Cardiac fibroblast (primary cell): ENCODE data around the gene DBNL.
"Not testable (repeated sequence)": the region's sequence is repeated elsewhere in the genome, so short reads cannot be mapped to it uniquely, and the experiment has no call there.

Experiments used
- DNase-seq, 2 donors: peaks; one replicate each; pipeline versions ENCODE4 v3.0.0 to v3.0.0-alpha.2; 2010; ENCODE audit warnings: low read depth in 2 of 2
- H3K4me3 ChIP-seq, 2 donors: replicated peaks in 1 of 2; 1 replicate in 1 of 2; 2 replicates in 1 of 2; pipeline ENCODE4 v1.5.1; 2011; ENCODE audit warnings: low read depth in 2 of 2, low read length in 2 of 2, mild to moderate bottlenecking in 2 of 2, moderate library complexity in 1 of 2
- CTCF ChIP-seq: IDR thresholded peaks from one replicate; pipeline ENCODE4 v1.5.1; 2011; ENCODE audit warnings: low read depth, mild to moderate bottlenecking, low read length, inconsistent platforms

Gene DBNL

DNA sequence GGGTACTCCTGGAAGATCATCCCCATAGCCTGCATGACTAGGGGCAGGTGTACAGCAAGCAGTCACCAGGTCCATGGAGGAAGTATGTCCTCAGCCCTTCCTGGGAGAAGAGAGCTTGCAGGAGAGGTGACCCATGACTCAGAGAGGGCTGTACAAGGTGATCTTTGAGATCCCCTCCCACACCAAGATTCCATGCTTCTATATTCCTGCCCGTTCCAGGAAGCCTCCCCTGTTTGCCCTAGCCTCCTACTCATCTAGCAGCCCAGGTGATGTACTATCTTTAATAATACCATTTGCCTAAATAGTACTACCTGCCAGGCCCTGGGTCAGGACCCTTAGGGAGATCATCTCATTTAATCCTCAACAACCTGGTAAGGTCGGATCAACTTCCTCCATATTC lies 6.6 kb upstream of the DBNL start:
- H3K4me3 ChIP-seq, DNase-seq: not testable (repeated sequence)

- H3K4me3 ChIP-seq, DNase-seq: not testable (repeated sequence)
Observed at GRCh38 chr7:44038553-44038952, 5.9 kb upstream of the DBNL start.

DNA sequence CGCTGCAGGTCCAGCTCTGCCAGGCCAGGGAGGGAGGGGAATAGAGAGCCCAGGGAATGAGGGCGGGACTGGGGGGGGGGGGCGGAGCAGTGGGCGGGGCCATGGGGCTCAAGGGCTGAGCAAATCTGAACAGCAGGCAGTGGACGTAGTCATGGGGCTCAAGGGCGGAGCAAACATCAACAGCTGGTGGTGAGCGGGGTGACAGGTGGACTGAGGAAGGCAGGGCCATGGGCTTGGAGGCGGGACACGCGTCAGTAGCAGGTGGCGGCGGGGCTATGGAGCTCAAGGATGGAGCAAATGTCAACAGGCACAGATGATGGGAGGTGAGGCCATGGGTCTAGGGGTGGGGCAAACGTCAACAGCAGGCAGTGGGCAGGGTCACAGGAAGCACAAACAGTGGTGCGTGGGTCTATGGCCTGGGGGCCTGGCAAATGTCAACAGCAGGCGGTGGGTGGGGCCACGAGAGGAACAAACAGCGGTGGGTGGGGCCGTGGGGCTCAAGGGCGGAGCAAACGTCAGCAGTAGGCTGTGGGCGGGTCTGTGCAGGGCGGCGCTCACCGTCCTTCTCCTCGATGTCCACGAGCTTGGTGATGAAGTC lies 5.4 kb upstream of the DBNL start:
- H3K4me3 ChIP-seq, result peak overlapping the region; percentile 27 to 35
- DNase-seq, result peak; percentile 72 to 77

DNA sequence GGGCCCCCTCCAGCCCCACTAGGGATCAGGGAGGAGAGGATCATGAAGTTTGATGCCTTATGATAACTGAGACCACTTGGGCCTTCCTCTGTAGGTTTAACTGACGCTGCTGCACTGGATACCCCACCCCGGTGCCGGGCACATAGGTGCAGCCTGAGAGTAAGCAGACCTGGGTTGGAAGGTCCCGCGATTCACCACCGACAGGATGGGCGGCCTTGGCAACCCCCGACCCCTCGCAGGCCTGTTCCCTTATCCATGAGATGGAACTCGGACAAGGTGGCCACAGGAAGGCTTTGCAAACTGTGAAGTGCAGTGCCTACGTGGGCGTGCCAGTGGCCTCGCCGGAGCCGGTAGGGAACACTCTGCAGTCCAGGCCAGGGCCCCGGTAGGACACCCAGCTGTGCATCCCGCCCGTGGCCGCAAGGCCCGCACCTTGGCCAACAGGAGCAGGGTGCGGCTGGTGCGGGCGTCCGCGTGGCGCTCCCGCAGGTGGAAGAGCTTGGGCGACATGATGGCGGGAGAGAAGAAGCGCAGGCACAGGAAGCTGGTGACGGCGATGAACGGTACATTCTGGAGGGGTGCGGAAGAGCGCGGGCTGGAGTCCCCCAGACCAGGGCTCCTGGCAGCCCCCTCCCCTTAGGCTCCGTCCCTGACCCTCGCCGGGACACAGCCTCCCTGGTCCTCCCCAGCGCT lies 4.6 kb upstream of the DBNL start:
- DNase-seq, result not testable (repeated sequence)

GRCh38 chr7:44040493-44040891 lies 4.0 kb upstream of the DBNL start:
- peak overlapping the region in 1 of 2 donors; percentile 28 for H3K4me3 ChIP-seq
- not testable (repeated sequence) for DNase-seq

More for the DNA sequence above, 4.6 kb upstream of the DBNL start:
- H3K4me3 ChIP-seq, result peak overlapping the region in 1 of 2 donors; percentile 10

DNA sequence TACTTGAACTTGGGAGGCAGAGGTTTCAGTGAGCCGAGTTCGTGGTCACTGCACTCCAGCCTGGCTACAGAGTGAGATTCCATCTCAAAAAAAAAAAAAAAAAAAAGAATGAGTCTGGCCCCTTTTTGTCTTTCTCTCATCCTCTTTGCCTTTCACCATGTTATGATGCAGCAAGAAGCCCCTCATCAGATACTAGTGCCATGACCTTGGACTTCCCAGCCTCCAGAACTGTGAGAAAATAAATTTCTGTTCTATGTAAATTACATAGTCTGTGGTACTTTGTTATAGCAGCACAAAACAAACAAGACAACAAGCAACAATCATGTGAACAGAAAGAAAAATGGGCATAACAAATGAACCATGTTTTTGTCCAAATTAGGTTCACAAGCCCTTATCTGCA lies 2.3 kb upstream of the DBNL start:
- no peak for DNase-seq
- no peak for TF ChIP-seq CTCF
- H3K4me3 ChIP-seq, result no peak overlapping the region

- DNase-seq, result no peak
- peak overlapping the region; percentile 90 to 93 for H3K4me3 ChIP-seq
- TF ChIP-seq CTCF, result no peak
Observed at GRCh38 chr7:44043902-44044301, 600 bp upstream of the DBNL start.

GRCh38 chr7:44045226-44046014 lies 918 bp downstream of the DBNL start:
- TF ChIP-seq CTCF, result no peak
- peak overlapping the region; percentile 90 to 93 for H3K4me3 ChIP-seq
- peak in 1 of 2 donors; percentile 35 for DNase-seq

- no peak for TF ChIP-seq CTCF
- DNase-seq, result no peak
- peak overlapping the region in 1 of 2 donors; percentile 7 for H3K4me3 ChIP-seq
Observed at GRCh38 chr7:44046321-44047061, 2.0 kb downstream of the DBNL start.
